GM04503 (cell line): ENCODE data around the gene SLC50A1.
A peak's percentile ranks its signal among the peaks of the same experiment; 100 is the strongest.

Experiments
- DNase-seq: peaks from one replicate; pipeline ENCODE4 v3.0.0-alpha.2; 2012; ENCODE audit warnings: low read depth

Gene SLC50A1

DNA sequence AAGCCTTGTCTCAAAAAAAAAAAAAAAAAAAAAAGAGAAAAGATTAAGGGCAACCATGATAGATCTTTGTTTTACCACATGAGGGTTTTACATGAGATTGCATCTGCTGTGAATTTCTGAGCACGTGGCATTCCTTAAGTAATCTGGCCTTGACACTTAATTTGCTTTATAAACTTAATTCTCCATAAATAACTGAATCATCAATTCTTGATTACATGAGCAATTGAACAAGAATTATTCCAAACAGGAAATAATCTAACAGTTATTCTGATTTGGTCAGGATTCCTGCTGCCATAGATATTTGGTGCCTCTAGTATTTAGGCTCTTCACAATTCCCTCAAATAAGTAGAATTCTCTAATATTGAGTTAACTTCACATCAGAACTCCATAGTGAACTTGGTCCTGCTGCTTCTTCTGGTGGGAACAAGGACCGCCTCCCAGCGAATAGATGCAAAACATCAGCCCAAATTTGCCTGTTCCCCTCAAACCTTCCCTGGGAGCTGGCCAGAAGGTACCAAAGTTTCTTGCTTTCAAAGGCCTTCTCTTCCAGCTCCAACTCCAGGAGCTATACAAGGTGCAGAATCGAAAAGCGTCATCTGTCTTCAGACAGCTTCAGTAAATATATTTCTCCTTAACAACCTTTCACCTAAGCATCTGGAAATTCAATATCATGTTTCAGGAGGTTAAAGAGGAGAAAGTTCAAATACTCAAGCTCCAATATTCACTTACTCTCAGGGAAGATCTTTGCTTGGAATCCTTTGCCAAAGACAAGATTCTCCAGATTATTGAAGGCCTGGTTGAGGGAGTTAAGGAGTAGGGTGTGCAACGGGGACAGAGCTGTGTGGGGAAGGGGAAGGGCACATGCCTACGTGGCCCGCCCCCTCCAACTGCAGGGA lies 36.4 kb downstream of the SLC50A1 start:
- no peak for DNase-seq

DNA sequence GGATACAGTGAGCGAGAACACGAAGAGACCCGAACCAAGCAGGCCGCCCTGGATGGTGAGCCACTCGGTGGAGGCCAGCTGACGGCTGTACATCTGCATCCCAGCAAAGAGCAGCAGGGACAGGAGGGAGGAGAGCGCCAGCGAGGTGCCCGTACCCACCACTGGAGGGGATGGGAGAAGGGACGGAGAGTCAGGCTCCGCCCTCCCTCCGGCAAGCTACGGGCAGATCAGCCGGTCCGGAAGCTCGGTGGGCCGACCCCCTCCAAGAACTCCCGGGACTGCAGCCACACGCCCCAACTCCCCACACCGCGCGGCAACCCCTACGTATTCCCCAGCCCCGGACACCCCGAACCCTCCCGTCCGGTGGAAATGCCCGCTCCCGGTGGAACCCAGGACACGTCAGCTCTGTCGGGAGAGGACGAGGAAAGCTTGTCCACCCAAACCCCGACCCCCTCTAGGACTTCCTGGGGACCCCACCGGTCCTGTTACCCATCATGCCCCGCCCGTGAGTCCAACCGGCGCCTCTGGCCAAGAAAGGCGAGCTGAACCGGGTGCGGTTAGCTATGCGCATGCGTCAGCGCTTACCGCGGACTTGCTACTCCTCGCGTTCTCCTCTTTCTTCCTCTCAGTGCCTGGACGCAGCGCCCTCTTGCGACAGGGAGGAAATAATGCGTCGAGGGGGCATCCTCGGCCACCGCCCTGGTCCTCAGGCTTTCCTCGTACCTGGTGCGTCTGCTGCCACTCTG lies 37.3 kb downstream of the SLC50A1 start, which contains the start of gene KRTCAP2:
TSS of gene KRTCAP2 (minus strand) at position 573 of the 746 bp plus-strand sequence. CDS start at position 493, 80 bp downstream.
- DNase-seq, result peak; percentile 71

DNA sequence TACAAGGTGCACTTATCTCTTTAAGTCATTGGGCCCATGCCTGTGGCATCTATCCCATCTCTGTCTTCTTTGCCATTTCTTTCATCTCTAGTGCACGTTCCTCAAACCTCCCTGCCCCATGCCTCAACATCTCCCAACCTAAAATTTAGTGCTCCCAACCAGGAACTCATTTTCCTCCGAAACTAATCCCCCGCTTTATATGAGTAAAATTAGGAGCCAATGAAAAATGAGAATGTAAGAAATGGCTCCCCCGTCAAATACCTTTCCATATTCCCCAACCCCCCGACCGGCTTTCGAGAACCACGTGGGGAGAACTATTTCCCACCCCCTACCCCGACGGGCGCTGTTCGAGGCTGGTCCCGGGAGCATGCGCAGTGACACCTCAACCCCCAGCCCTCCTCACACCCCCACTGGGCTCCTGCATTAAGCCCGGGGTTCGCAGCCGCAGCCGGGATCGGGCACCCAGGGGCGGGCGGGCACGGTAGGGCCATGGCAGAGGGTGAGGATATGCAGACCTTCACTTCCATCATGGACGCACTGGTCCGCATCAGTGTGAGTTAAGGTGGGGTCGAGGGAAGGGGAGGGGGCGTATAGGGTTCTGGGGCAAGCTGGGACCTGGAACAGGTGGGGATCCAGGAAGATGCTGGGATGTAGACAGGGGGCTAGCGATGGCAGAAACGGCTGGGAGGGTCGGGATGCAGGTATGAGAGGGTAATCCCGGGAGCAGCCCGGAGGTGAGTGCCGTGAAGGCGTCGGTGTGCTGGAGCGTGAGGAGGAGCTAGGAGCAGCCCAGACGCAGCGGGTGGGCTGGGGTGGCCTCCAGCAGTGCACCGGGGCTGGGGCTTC lies 38.0 kb downstream of the SLC50A1 start, which contains the start of gene TRIM46:
TSS of gene TRIM46 (plus strand) at position 372 of the 846 bp plus-strand sequence. CDS start at position 490, 118 bp downstream.
- no peak for DNase-seq

DNA sequence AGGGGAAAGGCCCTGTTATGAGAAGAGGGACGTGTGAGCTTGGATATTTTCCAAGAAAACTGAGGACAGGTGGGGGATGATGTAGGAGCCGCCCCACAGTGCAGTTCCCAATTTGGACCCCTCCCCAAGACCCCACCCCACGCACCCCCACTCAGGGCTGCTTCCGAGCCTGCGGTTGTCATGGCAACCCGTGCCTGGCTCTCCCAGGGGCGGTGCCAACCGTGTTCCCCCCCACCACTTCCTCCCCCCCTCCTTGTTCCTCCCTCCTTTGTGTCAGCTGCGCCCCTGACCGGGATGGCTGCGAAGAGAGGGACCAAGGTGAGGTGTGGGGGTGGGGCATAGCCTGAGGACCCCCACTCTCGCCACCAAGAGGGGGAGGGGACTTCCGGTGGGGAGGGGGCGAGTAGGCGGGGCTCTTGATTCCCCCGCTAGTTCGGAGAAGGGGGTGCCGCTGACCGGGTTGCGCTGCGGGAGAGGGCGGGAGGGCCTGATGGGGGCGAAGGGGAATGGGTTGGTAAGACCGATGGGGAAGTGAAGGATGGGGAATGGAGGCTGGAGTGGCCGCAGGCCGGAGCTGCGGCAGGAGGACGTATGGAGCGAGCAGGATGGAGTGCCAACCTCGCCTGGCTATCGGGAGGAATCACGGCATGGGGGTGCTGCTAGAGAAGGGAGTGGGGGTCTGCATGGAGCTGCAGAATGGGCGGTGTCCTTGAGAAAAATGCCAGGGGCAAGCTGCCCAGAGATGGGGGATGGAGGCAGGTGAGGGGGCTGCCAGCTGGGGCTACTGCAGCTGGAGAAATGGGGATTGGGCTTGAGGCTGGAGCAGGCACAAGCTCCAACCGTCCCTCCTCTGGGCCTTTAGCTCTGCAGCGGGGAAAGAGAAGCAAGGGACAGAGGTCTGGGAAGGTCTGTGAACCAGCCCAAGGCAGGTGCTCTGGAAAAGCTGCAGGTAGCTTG lies 39.0 kb downstream of the SLC50A1 start:
- DNase-seq, result no peak

DNA sequence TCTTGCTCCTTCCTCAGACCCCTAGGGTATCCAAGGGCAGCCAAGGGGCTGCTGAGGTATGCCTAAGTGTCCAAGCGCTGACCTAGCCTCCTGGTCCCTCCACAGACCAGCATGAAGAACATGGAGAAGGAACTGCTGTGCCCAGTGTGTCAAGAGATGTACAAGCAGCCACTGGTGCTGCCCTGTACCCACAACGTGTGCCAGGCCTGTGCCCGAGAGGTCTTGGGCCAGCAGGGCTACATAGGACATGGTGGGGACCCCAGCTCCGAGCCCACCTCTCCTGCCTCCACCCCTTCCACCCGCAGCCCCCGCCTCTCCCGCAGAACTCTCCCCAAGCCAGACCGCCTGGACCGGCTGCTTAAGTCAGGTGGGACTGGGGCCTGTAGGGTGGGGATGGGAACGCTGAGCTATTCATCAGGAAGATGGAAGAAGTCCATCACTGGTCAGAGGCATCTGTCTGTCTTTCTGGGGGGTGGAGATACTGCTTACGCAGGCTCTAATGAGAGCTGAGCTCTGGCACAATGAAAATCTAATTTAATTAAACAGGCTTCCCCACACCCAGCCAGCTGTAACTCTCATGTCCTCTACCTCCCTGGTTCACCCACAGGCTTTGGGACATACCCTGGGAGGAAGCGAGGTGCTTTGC lies 39.8 kb downstream of the SLC50A1 start:
- no peak for DNase-seq

DNA sequence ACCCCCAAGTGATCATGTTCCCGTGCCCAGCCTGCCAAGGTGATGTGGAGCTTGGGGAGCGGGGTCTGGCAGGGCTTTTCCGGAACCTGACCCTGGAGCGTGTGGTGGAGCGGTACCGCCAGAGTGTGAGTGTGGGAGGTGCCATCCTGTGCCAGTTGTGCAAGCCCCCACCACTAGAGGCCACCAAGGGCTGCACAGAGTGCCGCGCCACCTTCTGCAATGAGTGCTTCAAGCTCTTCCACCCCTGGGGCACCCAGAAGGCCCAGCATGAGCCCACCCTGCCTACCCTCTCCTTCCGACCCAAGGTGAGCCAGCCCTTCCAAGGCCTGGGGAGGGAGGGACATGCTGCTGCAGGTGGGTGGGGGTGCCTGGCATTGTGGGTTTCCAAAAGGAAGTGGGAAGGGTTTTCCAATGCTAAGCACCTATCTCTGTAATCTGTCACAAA lies 40.3 kb downstream of the SLC50A1 start:
- no peak for DNase-seq

DNA sequence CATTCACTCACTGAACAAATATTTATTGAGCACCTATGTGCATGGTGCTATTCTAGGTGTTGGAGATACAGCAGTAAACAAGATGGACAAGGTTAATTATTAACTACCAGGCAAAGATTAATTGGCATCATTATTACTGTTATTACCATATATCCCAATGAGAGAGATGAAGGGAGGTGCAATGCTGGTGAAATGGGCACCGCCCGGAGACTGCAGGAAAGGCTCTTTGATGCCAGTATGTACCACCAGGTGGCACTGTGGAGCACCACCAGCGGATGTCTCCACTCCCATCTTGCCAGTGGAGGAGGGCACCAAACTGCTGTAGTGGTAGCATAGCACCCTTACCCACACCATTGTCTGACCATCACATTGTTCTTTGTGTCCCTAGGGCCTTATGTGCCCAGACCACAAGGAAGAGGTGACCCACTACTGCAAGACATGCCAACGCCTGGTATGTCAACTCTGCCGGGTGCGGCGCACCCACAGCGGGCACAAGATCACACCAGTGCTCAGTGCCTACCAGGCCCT lies 41.0 kb downstream of the SLC50A1 start:
- peak; percentile 16 for DNase-seq

DNA sequence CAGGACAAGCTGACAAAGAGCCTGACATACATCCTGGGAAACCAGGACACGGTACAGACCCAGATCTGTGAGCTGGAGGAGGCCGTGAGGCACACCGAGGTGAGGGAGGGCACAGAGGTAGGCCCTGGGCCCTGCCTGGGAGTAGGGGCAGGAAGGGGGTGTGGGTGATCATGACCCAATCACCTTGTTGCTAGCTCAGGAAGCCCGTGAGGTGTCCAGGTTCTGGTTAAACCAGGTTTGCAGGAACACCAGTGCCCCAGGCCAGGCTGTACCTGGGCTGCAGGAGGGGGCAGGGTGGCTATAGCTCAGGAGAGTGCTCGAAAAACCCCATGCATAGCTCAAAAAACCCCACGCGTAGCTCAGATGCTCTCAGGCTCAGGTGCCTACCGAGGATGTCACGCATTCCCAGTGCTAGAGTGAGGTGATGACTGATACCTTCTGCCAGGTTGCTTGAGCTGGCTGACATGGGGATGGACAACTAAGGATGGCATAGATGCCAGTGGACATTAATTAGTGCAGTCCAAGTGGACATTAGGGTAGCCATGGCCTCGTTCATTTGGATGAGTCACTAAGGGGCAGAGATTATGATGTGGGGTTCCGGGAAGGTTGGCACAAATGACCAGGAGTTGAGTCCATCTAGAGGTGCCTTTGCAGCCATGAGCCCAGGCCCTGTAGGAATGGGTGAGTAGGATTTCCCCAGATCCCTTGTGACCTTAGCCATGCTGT lies 41.7 kb downstream of the SLC50A1 start:
- no peak for DNase-seq

DNA sequence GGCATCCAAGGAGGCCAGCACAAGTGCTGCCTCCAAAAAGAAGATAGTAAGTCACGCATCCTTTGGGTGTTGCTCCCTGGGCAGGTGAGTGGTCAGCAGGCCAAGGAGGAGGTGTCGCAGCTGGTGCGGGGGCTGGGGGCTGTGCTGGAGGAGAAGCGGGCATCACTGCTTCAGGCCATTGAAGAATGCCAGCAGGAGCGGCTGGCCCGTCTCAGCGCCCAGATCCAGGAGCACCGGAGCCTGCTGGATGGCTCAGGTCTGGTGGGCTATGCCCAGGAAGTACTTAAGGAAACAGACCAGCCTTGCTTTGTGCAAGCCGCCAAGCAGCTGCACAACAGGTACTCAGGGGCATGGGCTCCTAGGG lies 42.2 kb downstream of the SLC50A1 start:
- no peak for DNase-seq

DNA sequence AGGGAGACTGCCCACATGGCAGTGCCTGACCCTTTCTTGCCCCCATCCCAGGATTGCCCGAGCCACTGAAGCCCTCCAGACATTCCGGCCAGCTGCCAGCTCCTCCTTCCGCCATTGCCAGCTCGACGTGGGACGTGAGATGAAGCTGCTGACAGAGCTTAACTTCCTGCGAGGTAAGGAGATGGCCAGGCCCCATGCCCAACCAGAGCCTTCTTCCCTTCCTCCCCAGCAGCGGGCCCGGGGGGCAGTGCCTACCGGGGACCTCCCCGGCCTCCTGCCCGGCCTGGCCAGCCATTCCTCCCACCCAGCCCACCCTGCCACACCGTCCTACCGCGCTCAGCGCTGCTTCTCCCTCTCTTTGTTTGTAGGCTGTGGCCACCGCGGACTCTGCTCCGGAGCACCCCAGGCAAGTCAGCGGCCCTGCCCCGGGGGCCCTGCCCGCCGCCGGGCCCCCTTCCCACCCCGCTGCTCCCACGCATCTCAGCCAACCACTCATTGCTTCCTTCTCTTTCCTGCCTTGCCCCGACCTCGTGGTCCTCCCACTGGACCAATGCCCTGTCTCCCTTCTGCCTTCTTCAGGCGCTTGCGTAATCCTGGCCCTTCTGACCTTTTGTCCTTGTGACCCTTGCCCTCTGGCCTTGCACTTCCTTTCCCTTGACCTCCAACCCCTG lies 42.9 kb downstream of the SLC50A1 start:
- no peak for DNase-seq

DNA sequence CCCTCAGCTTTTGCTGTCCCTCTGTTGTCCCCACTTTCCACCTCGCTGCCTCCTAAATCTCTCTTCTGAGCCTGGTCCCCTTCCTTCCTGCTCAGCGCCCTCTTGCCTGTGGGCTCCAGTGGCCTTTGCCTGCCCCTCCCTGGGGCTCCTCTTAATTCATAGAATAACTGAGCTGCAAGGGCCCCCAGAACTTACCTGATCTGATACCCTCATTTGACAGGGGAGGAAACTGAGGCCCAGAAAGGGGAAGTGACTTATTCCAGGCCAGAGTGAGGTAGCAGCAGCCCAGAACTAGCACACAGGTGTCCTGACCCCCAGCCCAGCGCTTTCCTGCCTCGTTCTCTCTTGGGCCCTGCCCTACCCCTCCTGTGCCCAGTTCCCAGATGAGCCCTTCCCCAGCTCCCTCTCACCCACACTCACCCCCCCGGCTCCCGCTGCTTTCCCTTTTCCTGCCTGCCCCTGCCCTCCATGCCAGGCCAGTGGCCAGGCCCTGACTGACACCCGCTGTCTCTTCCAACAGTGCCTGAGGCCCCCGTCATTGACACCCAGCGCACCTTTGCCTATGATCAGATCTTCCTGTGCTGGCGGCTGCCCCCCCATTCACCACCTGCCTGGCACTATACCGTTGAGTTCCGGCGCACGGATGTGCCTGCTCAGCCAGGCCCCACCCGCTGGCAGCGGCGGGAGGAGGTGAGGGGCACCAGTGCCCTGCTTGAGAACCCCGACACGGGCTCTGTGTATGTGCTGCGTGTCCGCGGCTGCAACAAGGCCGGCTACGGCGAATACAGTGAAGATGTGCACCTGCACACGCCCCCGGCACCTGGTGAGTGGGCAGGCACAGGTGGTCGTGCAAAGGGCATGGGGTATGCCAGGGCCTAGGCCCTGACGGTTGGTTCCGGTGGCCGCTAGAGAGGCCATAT lies 43.7 kb downstream of the SLC50A1 start:
- no peak for DNase-seq

DNA sequence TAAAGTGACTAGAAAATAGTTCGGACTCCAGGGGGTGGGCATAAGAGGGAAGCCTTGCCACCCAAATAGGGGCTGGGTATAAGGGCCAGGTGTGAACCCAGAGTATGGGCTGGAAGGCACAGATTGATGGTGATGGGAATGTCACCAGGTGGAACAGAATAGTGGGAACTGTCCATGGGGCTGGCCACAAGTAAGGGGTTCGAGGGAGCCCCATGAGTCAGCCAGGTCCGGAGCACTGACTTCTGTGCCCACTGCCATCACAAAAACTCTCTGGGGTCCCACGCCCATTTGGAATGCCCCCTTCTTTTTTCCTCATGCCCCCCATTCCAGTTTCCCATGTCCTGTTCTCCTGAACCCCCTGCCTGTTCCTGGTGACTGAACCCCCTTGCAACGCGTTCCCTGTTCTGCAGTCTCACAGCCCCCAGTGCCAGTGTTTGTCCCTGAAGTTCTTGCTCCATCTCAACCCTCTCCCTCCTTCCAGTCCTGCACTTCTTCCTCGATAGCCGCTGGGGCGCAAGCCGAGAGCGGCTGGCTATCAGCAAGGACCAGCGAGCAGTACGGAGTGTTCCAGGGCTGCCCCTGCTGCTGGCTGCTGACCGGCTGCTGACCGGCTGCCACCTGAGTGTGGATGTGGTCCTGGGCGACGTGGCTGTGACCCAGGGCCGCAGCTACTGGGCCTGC lies 45.9 kb downstream of the SLC50A1 start:
- DNase-seq, result no peak

DNA sequence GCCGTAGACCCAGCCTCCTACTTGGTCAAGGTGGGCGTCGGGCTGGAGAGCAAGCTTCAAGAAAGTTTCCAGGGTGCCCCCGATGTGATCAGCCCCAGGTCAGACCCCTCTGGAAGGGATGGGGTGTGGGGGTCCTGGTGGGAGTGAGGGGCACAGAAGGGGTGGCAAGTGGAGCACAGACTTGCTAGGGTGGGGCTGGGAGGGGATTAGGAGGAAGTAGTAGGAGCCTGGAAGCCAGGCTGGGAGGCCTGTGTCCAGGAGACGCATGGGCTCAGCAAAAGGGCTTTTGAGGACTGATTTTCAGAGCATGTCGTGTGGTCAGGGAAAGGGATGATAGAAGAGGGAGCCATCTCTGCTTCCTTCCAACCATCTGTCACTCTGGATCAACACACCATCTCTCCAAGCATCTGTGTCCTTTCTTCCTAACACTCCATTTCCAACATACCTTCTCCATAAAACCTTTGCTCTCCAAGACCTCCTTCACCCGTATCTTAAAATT lies 46.4 kb downstream of the SLC50A1 start:
- no peak for DNase-seq

DNA sequence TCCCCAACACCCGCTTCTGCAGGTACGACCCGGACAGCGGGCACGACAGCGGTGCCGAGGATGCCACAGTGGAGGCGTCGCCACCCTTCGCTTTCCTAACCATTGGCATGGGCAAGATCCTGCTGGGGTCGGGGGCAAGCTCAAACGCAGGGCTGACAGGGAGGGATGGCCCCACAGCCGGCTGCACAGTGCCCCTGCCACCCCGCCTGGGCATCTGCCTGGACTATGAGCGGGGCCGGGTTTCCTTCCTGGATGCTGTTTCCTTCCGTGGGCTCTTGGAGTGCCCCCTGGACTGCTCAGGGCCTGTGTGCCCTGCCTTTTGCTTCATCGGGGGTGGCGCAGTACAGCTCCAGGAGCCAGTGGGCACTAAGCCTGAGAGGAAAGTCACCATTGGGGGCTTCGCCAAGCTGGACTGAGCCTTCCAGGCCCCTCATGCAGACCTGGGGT lies 48.1 kb downstream of the SLC50A1 start:
- no peak for DNase-seq

DNA sequence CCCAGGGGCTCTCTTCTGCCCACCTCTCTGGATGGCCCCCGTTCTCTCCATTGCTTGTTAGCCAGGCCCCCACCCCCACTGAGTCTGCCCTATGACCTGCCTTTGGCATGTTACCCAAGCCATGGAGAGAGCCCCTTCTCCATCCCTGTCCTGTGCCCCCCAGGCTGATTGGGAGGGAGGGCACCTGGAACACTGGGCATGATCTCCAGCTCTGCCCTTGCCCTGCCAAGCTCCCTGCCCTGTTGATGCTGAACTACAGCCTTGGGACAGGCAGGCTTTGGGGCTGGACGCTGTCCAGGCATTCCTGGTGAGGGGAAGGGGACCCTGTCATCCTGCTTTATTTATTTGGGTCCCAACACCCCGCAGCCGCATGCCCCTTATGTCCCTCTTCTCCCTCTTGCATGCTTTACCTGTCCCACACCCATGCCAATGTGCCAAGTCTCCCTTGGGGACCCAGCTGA lies 48.7 kb downstream of the SLC50A1 start:
- DNase-seq, result no peak
